ENCODE data around the gene SHQ1.

SHQ1 gene

GRCh38 chr3:72816862-72817355, 31.3 kb downstream of the SHQ1 start:
- H3K27ac ChIP-seq (replicated peaks) = no peak overlapping the region
- TF ChIP-seq CTCF (IDR thresholded peaks at IDR 0.05; ENCODE audit: insufficient read depth, low read length) = no peak
- TF ChIP-seq REST (IDR thresholded peaks at IDR 0.05; ENCODE audit: insufficient replicate concordance, low read depth) = no peak
- no peak for TF ChIP-seq SPI1 (IDR thresholded peaks at IDR 0.05; ENCODE audit: borderline replicate concordance, low read depth)
- no peak for TF ChIP-seq POLR2AphosphoS5 (IDR thresholded peaks at IDR 0.05; ENCODE audit: low read depth)
- TF ChIP-seq GABPA (IDR thresholded peaks at IDR 0.05; ENCODE audit: low read depth) = no peak
- DNase-seq (ENCODE audit: low read depth in 1 of 2, low spot score in 1 of 2) = no peak
- H3K4me3 ChIP-seq (replicated peaks; ENCODE audit: insufficient read depth, low read length) = no peak overlapping the region
- H3K27me3 ChIP-seq (ENCODE audit: insufficient read depth, poor library complexity, severe bottlenecking) = no peaks in the 10 kb centered on the region

- Histone ChIP-seq H3K27ac (replicated peaks) (no peak overlapping the region), H3K27me3 (ENCODE audit: insufficient read depth, poor library complexity, severe bottlenecking) (no peaks in the 10 kb centered on the region), H3K4me3 (replicated peaks; ENCODE audit: insufficient read depth, low read length) (no peak overlapping the region)
- no peak for TF ChIP-seq REST (IDR thresholded peaks at IDR 0.05; ENCODE audit: insufficient replicate concordance, low read depth)
- TF ChIP-seq POLR2AphosphoS5 (IDR thresholded peaks at IDR 0.05; ENCODE audit: low read depth) = no peak
- TF ChIP-seq CTCF (IDR thresholded peaks at IDR 0.05; ENCODE audit: insufficient read depth, low read length) = no peak
- no peak for TF ChIP-seq SPI1 (IDR thresholded peaks at IDR 0.05; ENCODE audit: borderline replicate concordance, low read depth)
- no peak for TF ChIP-seq GABPA (IDR thresholded peaks at IDR 0.05; ENCODE audit: low read depth)
- no peak for DNase-seq (ENCODE audit: low read depth in 1 of 2, low spot score in 1 of 2)
These were observed 33.9 kb downstream of the SHQ1 start for GRCh38 chr3:72814308-72814707.

GRCh38 chr3:72812201-72812600, 36.0 kb downstream of the SHQ1 start:
- H3K27ac ChIP-seq (replicated peaks) = no peak overlapping the region
- no peak overlapping the region for H3K4me3 ChIP-seq (replicated peaks; ENCODE audit: insufficient read depth, low read length)
- no peak for DNase-seq (ENCODE audit: low read depth in 1 of 2, low spot score in 1 of 2)
- TF ChIP-seq CTCF (IDR thresholded peaks at IDR 0.05; ENCODE audit: insufficient read depth, low read length) = no peak
- TF ChIP-seq SPI1 (IDR thresholded peaks at IDR 0.05; ENCODE audit: borderline replicate concordance, low read depth) = no peak
- no peak for TF ChIP-seq GABPA (IDR thresholded peaks at IDR 0.05; ENCODE audit: low read depth)
- TF ChIP-seq POLR2AphosphoS5 (IDR thresholded peaks at IDR 0.05; ENCODE audit: low read depth) = no peak
- no peak for TF ChIP-seq REST (IDR thresholded peaks at IDR 0.05; ENCODE audit: insufficient replicate concordance, low read depth)
- no peaks in the 10 kb centered on the region for H3K27me3 ChIP-seq (ENCODE audit: insufficient read depth, poor library complexity, severe bottlenecking)
